HEK293 (cell line): ENCODE data around the gene CSTPP1.

ENCODE experiments used
- BCL11A ChIP-seq: fragments of 450-650 bp; formaldehyde crosslinking; IDR thresholded peaks from 2 replicates; pipeline ENCODE4 v1.5.1; 2016; ENCODE audit warnings: low read depth, missing biosample characterization, missing genetic modification characterization
- OVOL3 ChIP-seq: fragments of 450-650 bp; formaldehyde crosslinking; IDR thresholded peaks from 2 replicates; pipeline ENCODE4 v1.5.1; 2016; ENCODE audit warnings: missing biosample characterization, missing genetic modification characterization
- ZFP41 ChIP-seq: fragments of 450-650 bp; formaldehyde crosslinking; IDR thresholded peaks from 2 replicates; pipeline ENCODE4 v1.5.1; 2016; ENCODE audit warnings: missing biosample characterization, missing genetic modification characterization, borderline replicate concordance
- ZNF112 ChIP-seq: fragments of 450-650 bp; formaldehyde crosslinking; IDR thresholded peaks from 2 replicates; pipeline ENCODE4 v1.5.0; 2017; ENCODE audit warnings: missing biosample characterization, missing genetic modification characterization
- ZNF24 ChIP-seq: fragments of 450-650 bp; formaldehyde crosslinking; IDR thresholded peaks from 2 replicates; pipeline ENCODE4 v1.5.1; 2016; ENCODE audit warnings: missing biosample characterization, missing genetic modification characterization
- ZNF426 ChIP-seq: fragments of 450-650 bp; formaldehyde crosslinking; IDR thresholded peaks from 2 replicates; pipeline ENCODE4 v1.5.1; 2017; ENCODE audit warnings: missing biosample characterization, missing genetic modification characterization, mild to moderate bottlenecking, inconsistent platforms, moderate library complexity
- ZNF48 ChIP-seq: fragments of 450-650 bp; formaldehyde crosslinking; IDR thresholded peaks from 2 replicates; pipeline ENCODE4 v1.5.1; 2016; ENCODE audit warnings: missing biosample characterization, missing genetic modification characterization
- ZNF654 ChIP-seq: fragments of 450-650 bp; formaldehyde crosslinking; IDR thresholded peaks from 2 replicates; pipeline ENCODE4 v1.5.1; 2016; ENCODE audit warnings: low read depth, missing biosample characterization, missing genetic modification characterization
- ZNF707 ChIP-seq: fragments of 450-650 bp; formaldehyde crosslinking; IDR thresholded peaks from 2 replicates; pipeline ENCODE4 v1.5.1; 2016; ENCODE audit warnings: missing biosample characterization, missing genetic modification characterization
- ZNF830 ChIP-seq: fragments of 450-650 bp; IDR thresholded peaks from 2 replicates; pipeline ENCODE4 v1.5.0; 2018; ENCODE audit warnings: missing biosample characterization, missing genetic modification characterization, low read depth, mild to moderate bottlenecking, moderate library complexity

The CSTPP1 gene

DNA sequence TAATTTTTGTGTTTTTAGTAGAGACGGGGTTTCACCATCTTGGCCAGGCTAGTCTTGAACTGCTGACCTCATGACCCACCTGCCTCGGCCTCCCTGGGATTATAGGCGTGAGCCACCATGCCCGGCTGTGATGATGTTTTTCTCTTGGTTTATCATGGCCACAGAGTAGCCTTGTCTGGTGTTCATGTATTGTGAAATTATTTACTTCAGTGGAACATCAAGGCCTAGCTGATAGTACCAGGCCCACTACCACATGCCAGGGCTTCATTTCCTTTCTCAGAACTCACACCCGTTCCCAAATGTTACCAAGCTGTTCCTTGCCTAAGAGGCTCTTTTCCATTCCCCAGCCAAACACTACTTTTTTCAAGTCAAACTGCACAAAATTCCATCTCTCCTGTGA, 272.1 kb downstream of the CSTPP1 start (continued):
- TF ChIP-seq ZNF654 = no peak
- no peak for TF ChIP-seq ZNF707
- no peak for TF ChIP-seq BCL11A
- no peak for TF ChIP-seq ZNF24
- TF ChIP-seq ZNF112 = no peak
- no peak for TF ChIP-seq ZFP41 (tag by site-specific recombination)
- no peak for TF ChIP-seq ZNF48 (tag by site-specific recombination)
- no peak for TF ChIP-seq ZNF830 (tag by site-specific recombination)
- no peak for TF ChIP-seq ZNF426 (tag by site-specific recombination)
- no peak for TF ChIP-seq OVOL3 (tag by site-specific recombination)
